ENCODE measurements around the gene PRKX. TPM values are rescaled to one million over a fixed set of nuclear protein-coding genes. Genes with fewer than 3 reads are reported as not detected.
"Not testable (repeated sequence)": the region's sequence is repeated elsewhere in the genome, so short reads cannot be mapped to it uniquely, and the experiment has no call there.

Gene PRKX
- total RNA-seq, 1 donor from 2014 or later = 9.2 TPM

- H3K4me3 ChIP-seq = no peak overlapping the region
- no peaks in the 10 kb centered on the region for H3K9me3 ChIP-seq
- H3K4me1 ChIP-seq = no peaks in the 10 kb centered on the region
- intact Hi-C loops (cut with DNase I) = no loop called here
- TF ChIP-seq, protein P1, sequence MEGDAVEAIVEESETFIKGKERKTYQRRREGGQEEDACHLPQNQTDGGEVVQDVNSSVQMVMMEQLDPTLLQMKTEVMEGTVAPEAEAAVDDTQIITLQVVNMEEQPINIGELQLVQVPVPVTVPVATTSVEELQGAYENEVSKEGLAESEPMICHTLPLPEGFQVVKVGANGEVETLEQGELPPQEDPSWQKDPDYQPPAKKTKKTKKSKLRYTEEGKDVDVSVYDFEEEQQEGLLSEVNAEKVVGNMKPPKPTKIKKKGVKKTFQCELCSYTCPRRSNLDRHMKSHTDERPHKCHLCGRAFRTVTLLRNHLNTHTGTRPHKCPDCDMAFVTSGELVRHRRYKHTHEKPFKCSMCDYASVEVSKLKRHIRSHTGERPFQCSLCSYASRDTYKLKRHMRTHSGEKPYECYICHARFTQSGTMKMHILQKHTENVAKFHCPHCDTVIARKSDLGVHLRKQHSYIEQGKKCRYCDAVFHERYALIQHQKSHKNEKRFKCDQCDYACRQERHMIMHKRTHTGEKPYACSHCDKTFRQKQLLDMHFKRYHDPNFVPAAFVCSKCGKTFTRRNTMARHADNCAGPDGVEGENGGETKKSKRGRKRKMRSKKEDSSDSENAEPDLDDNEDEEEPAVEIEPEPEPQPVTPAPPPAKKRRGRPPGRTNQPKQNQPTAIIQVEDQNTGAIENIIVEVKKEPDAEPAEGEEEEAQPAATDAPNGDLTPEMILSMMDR (IDR thresholded peaks at IDR 0.05) = no peak
- DNase-seq (ENCODE audit: low spot score in 2 of 2) = no peak
- H3K27me3 ChIP-seq = no peaks in the 10 kb centered on the region
- no peak overlapping the region for H3K27ac ChIP-seq
- H3K36me3 ChIP-seq = no peaks in the 10 kb centered on the region
Measured at GRCh38 chrX:3717742-3718420, 4.4 kb upstream of the PRKX start.

DNA sequence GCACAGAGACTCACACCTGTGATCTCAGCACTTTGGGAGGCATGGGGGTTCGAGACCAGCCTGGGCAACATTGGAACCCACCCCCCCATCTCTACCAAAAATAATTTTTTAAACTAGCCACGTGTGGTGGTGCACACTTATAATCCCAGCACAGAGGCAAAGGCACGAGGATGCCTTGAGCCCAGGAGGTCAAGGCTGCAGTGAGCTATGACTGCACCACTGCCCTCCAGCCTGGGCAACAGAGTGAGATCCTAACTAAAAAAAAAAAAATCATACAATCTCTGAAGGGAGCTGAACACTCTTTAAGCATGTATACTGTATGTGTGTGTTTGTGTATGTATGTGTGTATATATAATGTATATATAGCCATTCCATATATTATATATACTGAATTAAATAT is 2.5 kb upstream of the PRKX start:
- DNase-seq (ENCODE audit: low spot score in 2 of 2) = no peak

DNA sequence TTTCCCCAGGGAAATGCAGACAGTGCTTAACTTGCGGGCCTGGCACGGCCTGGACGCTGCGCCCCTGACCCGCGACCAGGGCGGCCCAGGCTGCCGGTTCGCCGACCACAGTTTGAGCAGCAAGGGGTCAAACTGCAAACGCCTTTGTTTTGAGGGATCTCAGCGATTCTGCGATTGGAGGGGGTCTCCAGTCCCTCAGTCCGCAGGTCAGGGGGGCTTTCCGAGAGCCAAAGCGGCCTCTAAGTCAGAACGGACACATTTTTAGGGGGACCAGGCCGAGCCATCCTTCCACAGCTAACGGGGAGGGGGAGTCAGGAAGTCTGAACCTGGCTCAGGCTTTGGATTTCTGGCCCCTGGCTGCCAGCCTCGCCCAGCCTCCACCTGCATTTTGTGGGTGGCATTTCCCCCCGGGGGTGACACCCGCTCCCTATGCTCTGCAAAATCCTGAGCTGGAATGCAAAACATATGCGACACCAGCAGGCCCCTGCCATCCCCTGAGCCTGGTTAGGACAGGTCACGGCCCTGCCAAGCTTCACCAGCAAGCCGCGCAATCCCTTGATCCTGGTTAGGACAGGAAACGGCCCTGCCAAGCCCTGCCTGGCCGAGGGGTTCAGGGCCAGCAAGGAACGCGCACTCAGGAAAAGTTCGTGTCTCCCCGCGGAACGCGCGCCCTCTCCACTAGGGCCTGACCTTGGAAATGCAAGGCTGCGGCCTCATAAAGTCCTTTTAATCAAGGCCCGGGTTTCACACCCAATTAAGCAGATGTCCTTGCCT is 1.4 kb upstream of the PRKX start:
- intact Hi-C loops (cut with DNase I) = loop anchor here (5.0 kb wide), 1 partner anchor 97 kb away; no protein-coding TSS in a partner anchor
- H3K27ac ChIP-seq = not testable (repeated sequence)

More for the DNA sequence above, 2.5 kb upstream of the PRKX start:
- H3K36me3 ChIP-seq = no peaks in the 10 kb centered on the region
- H3K4me3 ChIP-seq = no peak overlapping the region
- no peak overlapping the region for H3K27ac ChIP-seq
- peaks cover 0 to 2% of the 10 kb centered on the region in 2 donors for H3K4me1 ChIP-seq
- TF ChIP-seq, protein P1 (IDR thresholded peaks at IDR 0.05) = no peak
- H3K27me3 ChIP-seq = no peaks in the 10 kb centered on the region
- intact Hi-C loops (cut with DNase I) = no loop called here
- no peaks in the 10 kb centered on the region for H3K9me3 ChIP-seq

DNA sequence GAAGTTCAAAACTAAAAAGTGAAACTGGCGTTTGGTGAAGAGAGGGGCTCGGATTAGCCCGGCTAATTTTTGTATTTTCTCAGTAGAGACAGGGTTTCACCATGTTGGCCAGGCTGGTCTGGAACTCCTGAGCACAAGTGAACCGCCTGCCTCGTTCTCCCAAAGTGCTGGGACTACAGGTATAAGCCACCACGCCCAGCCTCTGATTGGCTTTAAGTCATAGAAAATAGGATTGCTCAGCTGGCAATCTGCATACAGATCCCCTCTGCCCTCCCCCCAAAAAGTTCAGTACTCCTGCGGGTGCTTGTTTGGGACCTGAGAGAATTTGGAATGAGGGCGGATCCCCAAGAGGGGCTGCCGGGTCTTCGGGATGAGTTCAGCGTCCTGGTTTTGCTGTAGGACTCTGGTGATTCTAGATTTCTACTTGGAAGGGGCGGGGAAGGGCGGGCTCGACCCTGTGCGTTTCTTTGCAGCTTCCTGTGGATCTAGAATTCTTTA is 537 bp upstream of the PRKX start:
- DNase-seq (ENCODE audit: low spot score in 2 of 2) = no peak
- TF ChIP-seq, protein P1 (IDR thresholded peaks at IDR 0.05) = no peak
- intact Hi-C loops (cut with DNase I) = loop anchor here (5.0 kb wide), 1 partner anchor 98 kb away; no protein-coding TSS in a partner anchor
- Histone ChIP-seq H3K4me3 (peak overlapping the region; percentile 72 to 75), H3K27me3 (no peaks in the 10 kb centered on the region), H3K36me3 (no peaks in the 10 kb centered on the region), H3K9me3 (no peaks in the 10 kb centered on the region), H3K27ac (peak overlapping the region in 1 of 2 donors; percentile 10), H3K4me1 (peaks cover 0 to 2% of the 10 kb centered on the region in 2 donors)

More for the DNA sequence above, 1.4 kb upstream of the PRKX start:
- H3K9me3 ChIP-seq; H3K36me3 ChIP-seq; H3K4me1 ChIP-seq; DNase-seq (ENCODE audit: low spot score in 2 of 2); H3K27me3 ChIP-seq: not testable (repeated sequence)
- H3K4me3 ChIP-seq = peak overlapping the region in 1 of 2 donors; percentile 72

DNA sequence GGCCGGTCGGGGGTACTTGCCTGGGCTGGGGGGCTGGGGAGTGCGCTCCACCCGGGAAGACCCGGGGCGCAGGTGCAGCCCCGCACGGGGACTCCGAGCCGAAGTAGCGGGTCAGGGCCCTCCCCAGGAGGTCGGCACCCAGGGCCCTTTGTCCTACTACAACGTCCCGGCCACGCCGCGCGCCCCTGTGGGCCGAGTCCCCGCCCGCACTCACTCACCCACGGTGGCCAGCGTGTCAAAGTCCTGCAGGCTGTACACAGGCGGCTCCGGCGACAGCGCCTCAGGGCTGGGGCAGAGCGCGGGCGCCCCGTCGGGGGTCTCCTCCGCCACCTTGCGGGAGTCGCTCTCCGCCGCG is 602 bp downstream of the PRKX start:
- TF ChIP-seq, protein P1 (IDR thresholded peaks at IDR 0.05) = no peak
- H3K4me1 ChIP-seq = peaks cover 0 to 2% of the 10 kb centered on the region in 2 donors
- H3K36me3 ChIP-seq = no peaks in the 10 kb centered on the region
- H3K27ac ChIP-seq = peak overlapping the region; percentile 10 to 54
- H3K4me3 ChIP-seq = peak overlapping the region; percentile 72 to 75
- intact Hi-C loops (cut with DNase I) = loop anchor here (5.0 kb wide), 1 partner anchor 99 kb away; no protein-coding TSS in a partner anchor
- H3K27me3 ChIP-seq = no peaks in the 10 kb centered on the region
- DNase-seq (ENCODE audit: low spot score in 2 of 2) = peak in 1 of 2 donors; percentile 65
- no peaks in the 10 kb centered on the region for H3K9me3 ChIP-seq
